A549 (cell line): Measurements from ENCODE around the gene CBX3. TPM values are rescaled to one million over a fixed set of nuclear protein-coding genes. Genes with fewer than 3 reads are reported as not detected.

ENCODE experiments used
- ATAC-seq, 2 experiments: fragments of 200-7000 bp in 1 of 2; fragments of >200 bp in 1 of 2; cut with Nextera tagmentation in 1 of 2; cut with Tn5 transposase in 1 of 2; 3 replicates each; pipeline versions ENCODE4 v1.8.0 to v1.9.1; 2018 to 2020; ENCODE audit warnings: mild to moderate bottlenecking in 1 of 2, moderate library complexity in 1 of 2
- CTCF ChIA-PET: fragments of 300-600 bp; sonication (Branson Sonifier 250); formaldehyde crosslinking; extraction: SDS; loops from one replicate; lab custom pipeline; 2021; ENCODE audit warnings: antibody characterized with exemption, inconsistent platforms; lab: Yijun Ruan, JAX
- POLR2A ChIA-PET: fragments of 350-600 bp; formaldehyde crosslinking; extraction: SDS; loops from one replicate; lab custom pipeline; 2021; ENCODE audit warnings: antibody characterized with exemption, inconsistent platforms; lab: Yijun Ruan, JAX
- DNase-seq, 2 experiments: peaks; one replicate each; pipeline versions ENCODE4 v3.0.0 to v3.0.0-alpha.2; 2011 to 2016; ENCODE audit warnings: low read depth in 1 of 2, low spot score in 1 of 2
- FAIRE-seq: peaks from 2 replicates; lab custom pipeline; 2011; peaks lifted over from hg19 to GRCh38; lab: Jason Lieb, UNC
- H3K27ac ChIP-seq, 2 experiments: fragments of >200 bp; sonication (Bioruptor Twin); formaldehyde crosslinking; 3 replicates each; pipeline ENCODE4 v1.5.1; 2016 to 2017
- H3K4me1 ChIP-seq: fragments of >200 bp; sonication (Bioruptor Twin); formaldehyde crosslinking; 3 replicates; pipeline ENCODE4 v1.6.1; 2016
- H3K4me2 ChIP-seq: fragments of >200 bp; sonication (Bioruptor Twin); formaldehyde crosslinking; 3 replicates; pipeline ENCODE4 v1.6.1; 2016
- H3K4me3 ChIP-seq: fragments of >200 bp; sonication (Bioruptor Twin); formaldehyde crosslinking; 3 replicates; pipeline ENCODE4 v1.5.1; 2016
- H3K9me3 ChIP-seq: fragments of >200 bp; sonication (Bioruptor Twin); formaldehyde crosslinking; 3 replicates; pipeline ENCODE4 v1.6.1; 2016
- CBX2 ChIP-seq: fragments of 200-600 bp; sonication (generic); IDR thresholded peaks from 2 replicates; pipeline ENCODE4 v1.6.1; 2016; ENCODE audit warnings: low read depth, mild to moderate bottlenecking, borderline replicate concordance
- CHD2 ChIP-seq: fragments of 150-350 bp; IDR thresholded peaks from 2 replicates; pipeline ENCODE4 v1.6.1; 2014; ENCODE audit warnings: low read length; ENCODE audit not compliant: partially characterized antibody
- CTCF ChIP-seq: fragments of >200 bp; sonication (Bioruptor Twin); formaldehyde crosslinking; IDR thresholded peaks from 3 replicates; pipeline ENCODE4 v1.5.1; 2016
- EHF ChIP-seq: fragments of 250-450 bp; sonication (Bioruptor Pico); IDR thresholded peaks from 2 replicates; pipeline ENCODE4 v1.5.0; 2020; ENCODE audit warnings: mild to moderate bottlenecking
- ELK1 ChIP-seq: fragments of 150-350 bp; IDR thresholded peaks from 2 replicates; pipeline ENCODE4 v1.6.1; 2014; ENCODE audit warnings: low read depth, mild to moderate bottlenecking, low read length
- EP300 ChIP-seq, 2 experiments: fragments of >200 bp; sonication (Bioruptor Twin); formaldehyde crosslinking; IDR thresholded peaks; 2 replicates in 1 of 2; 3 replicates in 1 of 2; pipeline ENCODE4 v1.6.1; 2016 to 2017
- ESRRA ChIP-seq: fragments of 150-350 bp; IDR thresholded peaks from 2 replicates; pipeline ENCODE4 v1.6.1; 2014; ENCODE audit warnings: mild to moderate bottlenecking, low read length, borderline replicate concordance
- FOSB ChIP-seq: fragments of 250-450 bp; sonication (Bioruptor Pico); IDR thresholded peaks from 2 replicates; pipeline ENCODE4 v1.5.0; 2020; ENCODE audit warnings: mild to moderate bottlenecking, moderate library complexity
- FOSL2 ChIP-seq, 2 experiments: fragments of 450-650 bp in 1 of 2; fragments of >200 bp in 1 of 2; sonication (Bioruptor Twin) in 1 of 2; formaldehyde crosslinking; IDR thresholded peaks; 2 replicates each; pipeline versions ENCODE4 v1.5.0 to v1.6.1; 2016 to 2020; ENCODE audit warnings: mild to moderate bottlenecking in 1 of 2, moderate library complexity in 1 of 2
- HDAC2 ChIP-seq: fragments of 200-600 bp; sonication (generic); IDR thresholded peaks from 2 replicates; pipeline ENCODE4 v1.6.1; 2016
- HMGXB4 ChIP-seq: fragments of 250-450 bp; sonication (Bioruptor Pico); IDR thresholded peaks from 2 replicates; pipeline ENCODE4 v1.5.0; 2021; ENCODE audit warnings: mild to moderate bottlenecking, moderate library complexity, borderline replicate concordance
- HOXA7 ChIP-seq: fragments of 250-450 bp; sonication (Bioruptor Pico); IDR thresholded peaks from 2 replicates; pipeline ENCODE4 v1.5.0; 2020; ENCODE audit warnings: mild to moderate bottlenecking, moderate library complexity
- HOXB13 ChIP-seq: fragments of 250-450 bp; sonication (Bioruptor Pico); IDR thresholded peaks from 2 replicates; pipeline ENCODE4 v1.5.0; 2020; ENCODE audit warnings: low read depth, mild to moderate bottlenecking, moderate library complexity
- JUN ChIP-seq, 2 experiments: fragments of >200 bp; sonication (Bioruptor Twin); formaldehyde crosslinking; IDR thresholded peaks; 2 replicates in 1 of 2; 3 replicates in 1 of 2; pipeline ENCODE4 v1.6.1; 2016 to 2017
- KDM5A ChIP-seq: fragments of 200-600 bp; sonication (generic); IDR thresholded peaks from 2 replicates; pipeline ENCODE4 v1.6.1; 2016; ENCODE audit warnings: antibody characterized with exemption, mild to moderate bottlenecking
- MAFK ChIP-seq: fragments of 450-650 bp; IDR thresholded peaks from 2 replicates; pipeline ENCODE4 v1.6.1; 2014; ENCODE audit not compliant: partially characterized antibody
- NFE2L2 ChIP-seq: fragments of 150-350 bp; conservative IDR thresholded peaks from 2 replicates; pipeline ENCODE4 v1.6.1; 2014; ENCODE audit warnings: low read length
- NPAS2 ChIP-seq: fragments of 250-450 bp; sonication (Bioruptor Pico); IDR thresholded peaks from 2 replicates; pipeline ENCODE4 v1.8.0; 2022; ENCODE audit warnings: mild to moderate bottlenecking, moderate library complexity, borderline replicate concordance
- NR3C1 ChIP-seq: fragments of >200 bp; sonication (Bioruptor Twin); formaldehyde crosslinking; IDR thresholded peaks from 3 replicates; pipeline ENCODE4 v1.6.1; 2017
- PBX3 ChIP-seq: IDR thresholded peaks from 2 replicates; pipeline ENCODE4 v1.6.1; 2012
- POLR2A ChIP-seq: IDR thresholded peaks from 2 replicates; pipeline ENCODE4 v1.6.1; 2012; ENCODE audit warnings: mild to moderate bottlenecking, low read length
- RCOR1 ChIP-seq: fragments of 150-350 bp; IDR thresholded peaks from 2 replicates; pipeline ENCODE4 v1.6.1; 2014; ENCODE audit warnings: antibody characterized with exemption, low read length, low read depth
- SMC3 ChIP-seq: fragments of >200 bp; sonication (Bioruptor Twin); formaldehyde crosslinking; IDR thresholded peaks from 3 replicates; pipeline ENCODE4 v1.6.1; 2018; ENCODE audit warnings: inconsistent platforms
- TFCP2L1 ChIP-seq: fragments of 250-450 bp; sonication (Bioruptor Pico); IDR thresholded peaks from 2 replicates; pipeline ENCODE4 v1.5.0; 2021; ENCODE audit warnings: mild to moderate bottlenecking
- TP53 ChIP-seq: fragments of 250-450 bp; sonication (Bioruptor Pico); IDR thresholded peaks from 2 replicates; pipeline ENCODE4 v1.5.0; 2021; ENCODE audit warnings: mild to moderate bottlenecking, moderate library complexity
- WGBS: methylation state at CpG from one replicate; pipeline ENCODE4 v1.1.6; 2017; ENCODE audit errors: missing lambda C conversion rate; 5-methylcytosine and 5-hydroxymethylcytosine counted together
- polyA plus RNA-seq, 4 experiments: library from polyadenylated mRNA; depleted of rRNA in 3 of 4; stranded (reverse); fragments of >200 nt; fragmentation: RNase III in 1 of 4; extraction: RNeasy Plus Mini Kit Qiagen cat#74134 plus additional on column Dnase treatment in 1 of 4; gene quantifications; 2 replicates in 3 of 4; 3 replicates in 1 of 4; pipeline ENCODE4 v1.2.3, GENCODE V29; 2011 to 2017

Gene CBX3
- polyA plus RNA-seq, 2 of the 4 experiments (the other 2 are of a cell fraction): 275 to 288 TPM

GRCh38 chr7:26198133-26198780 lies 3.3 kb upstream of the CBX3 start (continued):
- TF ChIP-seq CTCF (peak; percentile 66), JUN (IDR thresholded peaks at IDR 0.05) (no peak), ESRRA (no peak), HOXA7 (peak; percentile 90; the same call in 1 of the 2 replicates), PBX3 (no peak), NR3C1 (no peak), RCOR1 (no peak), EHF (0 out of 2 replicates have a peak, but pooled peaks have one; percentile 43), FOSB (peak; percentile 48; the same call in 1 of the 2 replicates), NPAS2 (CRISPR knock-in tag) (no peak), CHD2 (no peak), NFE2L2 (no peak), KDM5A (0 out of 2 replicates have a peak, but pooled peaks have one; percentile 5), TP53 (CRISPR knock-in tag) (no peak), HDAC2 (no peak), SMC3 (peak; percentile 54), ELK1 (no peak), HOXB13 (CRISPR knock-in tag) (no peak), FOSL2 (IDR thresholded peaks at IDR 0.05) (no peak), FOSL2 (CRISPR knock-in tag; IDR thresholded peaks at IDR 0.05) (no peak), EP300 (IDR thresholded peaks at IDR 0.05) (no peak)

GRCh38 chr7:26198781-26199169 lies 2.8 kb upstream of the CBX3 start:
- H3K27ac ChIP-seq: peak overlapping the region; percentile 64 to 99
- H3K4me1 ChIP-seq: peaks cover 37% of the 10 kb centered on the region
- ATAC-seq (no peak), FAIRE-seq (no peak), DNase-seq (no peak)
- POLR2A ChIA-PET: interaction anchor here (0.7 to 1.8 kb wide), 5 partner anchors 10 to 962 kb away, joined by 3 to 12 read pairs (median 6); no protein-coding TSS in a partner anchor
- peak overlapping the region; percentile 75 for H3K4me2 ChIP-seq
- 0% methylated on average over 7 of the region's 7 CpGs for WGBS
- CTCF ChIA-PET: interaction anchor here (0.6 to 4.9 kb wide), 18 partner anchors 11 to 306 kb away, joined by 3 to 42 read pairs (median 4); partner anchors contain the start of gene NFE2L3
- H3K4me3 ChIP-seq: peak overlapping the region; percentile 89
- TF ChIP-seq MAFK (no peak), HOXA7 (0 out of 2 replicates have a peak, but pooled peaks have one; percentile 48), ELK1 (no peak), FOSL2 (IDR thresholded peaks at IDR 0.05) (no peak), FOSL2 (CRISPR knock-in tag; IDR thresholded peaks at IDR 0.05) (no peak), ESRRA (no peak), NFE2L2 (no peak), FOSB (peak; percentile 58; the same call in 1 of the 2 replicates), JUN (IDR thresholded peaks at IDR 0.05) (no peak), HMGXB4 (no peak), TFCP2L1 (CRISPR knock-in tag) (peak; percentile 23; the same call in 1 of the 2 replicates), CTCF (no peak), CBX2 (no peak), POLR2A (no peak)
- no peaks in the 10 kb centered on the region for H3K9me3 ChIP-seq
